Osteoblast (primary cell): ENCODE measurements around the gene SYT2. TPM values are rescaled to one million over a fixed set of nuclear protein-coding genes. Genes with fewer than 3 reads are reported as not detected.
A peak's percentile ranks its signal among the peaks of the same experiment; 100 is the strongest.
"Not testable (repeated sequence)": the region's sequence is repeated elsewhere in the genome, so short reads cannot be mapped to it uniquely, and the experiment has no call there.

Experiments used
- DNase-seq: peaks from one replicate; pipeline ENCODE4 v3.0.0; 2011; ENCODE audit warnings: low spot score, mixed read lengths; ENCODE audit not compliant: insufficient read length; ENCODE audit errors: missing footprints
- H2AFZ ChIP-seq: 2 replicates; pipeline ENCODE4 v1.6.0; 2011; ENCODE audit warnings: mild to moderate bottlenecking, low read length
- H3K27ac ChIP-seq: 2 replicates; pipeline ENCODE4 v1.5.1; 2011; ENCODE audit warnings: mild to moderate bottlenecking, low read depth, low read length, moderate library complexity
- H3K27me3 ChIP-seq: 2 replicates; pipeline ENCODE4 v1.6.0; 2012; ENCODE audit warnings: mild to moderate bottlenecking, control low read depth, inconsistent platforms, low read length, moderate library complexity; ENCODE audit not compliant: insufficient read depth
- H3K36me3 ChIP-seq: 2 replicates; pipeline ENCODE4 v1.5.1; 2011; ENCODE audit warnings: mild to moderate bottlenecking, low read length, control low read depth, moderate library complexity; ENCODE audit not compliant: insufficient read depth
- H3K4me1 ChIP-seq: 2 replicates; pipeline ENCODE4 v1.5.1; 2011; ENCODE audit warnings: mild to moderate bottlenecking, low read length, control low read depth, moderate library complexity; ENCODE audit not compliant: insufficient read depth
- H3K4me2 ChIP-seq: 2 replicates; pipeline ENCODE4 v1.6.0; 2011; ENCODE audit warnings: mild to moderate bottlenecking, low read length; ENCODE audit not compliant: insufficient read depth
- H3K4me3 ChIP-seq: fragments of 200-600 bp; sonication (generic); 3 replicates; pipeline ENCODE4 v1.5.1; 2012; ENCODE audit warnings: mild to moderate bottlenecking, low read length, inconsistent platforms; ENCODE audit not compliant: insufficient read depth
- H3K79me2 ChIP-seq: 2 replicates; pipeline ENCODE4 v1.6.0; 2012; ENCODE audit warnings: mild to moderate bottlenecking, low read length, control low read depth, inconsistent platforms; ENCODE audit not compliant: insufficient read depth
- H3K9me3 ChIP-seq: 2 replicates; pipeline ENCODE4 v1.5.1; 2011; ENCODE audit warnings: low read depth, low read length, control low read depth
- H4K20me1 ChIP-seq: 2 replicates; pipeline ENCODE4 v1.6.0; 2012; ENCODE audit warnings: mild to moderate bottlenecking, low read length, control low read depth; ENCODE audit not compliant: insufficient read depth
- CTCF ChIP-seq: IDR thresholded peaks from 2 replicates; pipeline ENCODE4 v1.5.1; 2011; ENCODE audit warnings: mild to moderate bottlenecking, low read depth, low read length, moderate library complexity; ENCODE audit errors: extremely low read depth
- total RNA-seq: library from RNA; depleted of rRNA; stranded (reverse); fragments of >200 nt; gene quantifications from 2 replicates; pipeline ENCODE4 v1.2.3, GENCODE V29; 2012

Gene SYT2
- total RNA-seq, 1 donor: not detected

GRCh38 chr1:202615501-202616354, 94.5 kb downstream of the SYT2 start:
- Histone ChIP-seq H3K27ac (peak overlapping the region; percentile 1), H3K4me2 (peak overlapping the region; percentile 42)

DNA sequence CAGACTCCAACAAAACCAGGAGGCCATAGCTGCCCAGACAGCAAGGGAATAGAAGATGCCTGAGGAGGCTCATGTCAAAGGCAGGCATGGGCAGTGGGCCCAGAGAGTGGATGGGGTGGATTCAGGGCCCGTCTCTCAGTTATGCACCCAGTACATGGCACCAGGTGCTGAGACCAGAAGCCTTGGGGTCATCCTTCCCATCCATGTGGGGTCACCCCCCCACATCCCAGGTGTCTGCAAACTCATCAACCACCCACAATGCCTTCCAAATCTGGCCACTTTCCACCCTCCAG, 95.1 kb downstream of the SYT2 start:
- DNase-seq, H2AFZ ChIP-seq, H3K9me3 ChIP-seq, H4K20me1 ChIP-seq, H3K79me2 ChIP-seq, H3K36me3 ChIP-seq, H3K27me3 ChIP-seq: not testable (repeated sequence)
- Histone ChIP-seq H3K27ac (peak overlapping the region; percentile 1), H3K4me1 (peaks cover 26% of the 10 kb centered on the region), H3K4me3 (peak overlapping the region; percentile 0), H3K4me2 (peak overlapping the region; percentile 42)

More at GRCh38 chr1:202615501-202616354, 94.5 kb downstream of the SYT2 start:
- Histone ChIP-seq H3K27me3 (no peaks in the 10 kb centered on the region), H2AFZ (no peak overlapping the region), H4K20me1 (no peaks in the 10 kb centered on the region), H3K4me3 (peak overlapping the region; percentile 0), H3K79me2 (no peaks in the 10 kb centered on the region), H3K4me1 (peaks cover 26% of the 10 kb centered on the region), H3K36me3 (no peaks in the 10 kb centered on the region), H3K9me3 (no peaks in the 10 kb centered on the region)
- no peak for TF ChIP-seq CTCF
- DNase-seq: peak; percentile 55

GRCh38 chr1:202614363-202615207, 95.7 kb downstream of the SYT2 start:
- TF ChIP-seq CTCF: peak; percentile 17
- H3K36me3 ChIP-seq, H3K4me3 ChIP-seq, H3K9me3 ChIP-seq, H2AFZ ChIP-seq, H4K20me1 ChIP-seq, DNase-seq, H3K79me2 ChIP-seq, H3K27me3 ChIP-seq, H3K4me2 ChIP-seq: not testable (repeated sequence)
- Histone ChIP-seq H3K4me1 (peaks cover 26% of the 10 kb centered on the region), H3K27ac (peak overlapping the region; percentile 1)

GRCh38 chr1:202613571-202613970, 96.7 kb downstream of the SYT2 start:
- no peak overlapping the region for H2AFZ ChIP-seq

DNA sequence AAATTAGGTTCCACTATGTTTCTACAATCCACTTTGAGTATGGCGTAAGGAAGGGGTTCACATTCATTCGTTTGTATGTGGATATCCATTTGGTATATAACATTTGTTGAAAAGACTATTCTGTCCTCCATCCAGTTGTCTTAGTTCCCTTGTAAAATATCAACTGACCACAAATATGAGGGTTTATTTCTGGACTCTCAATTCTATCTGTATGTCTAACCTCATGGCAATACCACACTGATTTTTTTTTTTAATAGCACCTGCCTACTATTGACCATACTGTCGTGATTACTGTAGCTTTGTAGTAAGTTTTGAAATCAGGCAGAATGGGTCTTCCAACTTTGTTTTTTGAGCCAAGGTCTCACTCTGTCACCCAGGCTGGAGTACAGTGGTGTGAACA, 98.2 kb downstream of the SYT2 start:
- not testable (repeated sequence) for H3K27ac ChIP-seq, H3K9me3 ChIP-seq, DNase-seq, H4K20me1 ChIP-seq, H3K4me3 ChIP-seq, H3K36me3 ChIP-seq, H3K79me2 ChIP-seq, H2AFZ ChIP-seq, H3K4me2 ChIP-seq, H3K27me3 ChIP-seq
- peaks cover 16% of the 10 kb centered on the region for H3K4me1 ChIP-seq

More at GRCh38 chr1:202613571-202613970, 96.7 kb downstream of the SYT2 start:
- Histone ChIP-seq H3K27me3 (no peaks in the 10 kb centered on the region), H3K4me1 (peaks cover 22% of the 10 kb centered on the region), H3K9me3 (no peaks in the 10 kb centered on the region), H3K36me3 (no peaks in the 10 kb centered on the region), H3K27ac (no peak overlapping the region), H3K4me2 (no peak overlapping the region), H3K79me2 (no peaks in the 10 kb centered on the region), H4K20me1 (no peaks in the 10 kb centered on the region), H3K4me3 (no peak overlapping the region)
- TF ChIP-seq CTCF: no peak
- DNase-seq: no peak
